HG03045 (cell line): ENCODE results near the gene CACNG4.

Experiments used
- ATAC-seq: cut with Tn5 transposase; IDR thresholded peaks from one replicate; pipeline ENCODE4 v1.9.1; 2021; ENCODE audit warnings: mild to moderate bottlenecking, moderate library complexity; ENCODE audit not compliant: unreplicated experiment

CACNG4 gene

DNA sequence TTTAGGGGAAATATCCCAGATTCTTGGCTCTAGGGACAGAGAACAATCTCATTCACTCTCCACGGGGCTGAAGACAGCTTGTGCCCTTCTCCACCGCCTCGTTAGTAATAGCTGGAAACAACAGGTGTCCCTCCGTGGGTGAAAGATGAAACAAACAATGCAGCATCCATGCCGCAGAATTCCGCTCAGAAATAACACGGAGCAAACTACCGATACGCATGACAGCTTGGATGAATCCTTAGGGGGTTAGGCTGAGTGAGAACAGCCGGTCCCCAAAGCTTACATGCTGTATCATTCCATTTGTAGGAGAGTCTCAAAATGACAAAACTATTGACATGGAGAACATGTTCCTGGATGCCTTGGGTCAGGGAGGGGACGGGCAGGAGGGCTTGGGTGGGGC lies 50.5 kb downstream of the CACNG4 start:
- ATAC-seq, result no peak

DNA sequence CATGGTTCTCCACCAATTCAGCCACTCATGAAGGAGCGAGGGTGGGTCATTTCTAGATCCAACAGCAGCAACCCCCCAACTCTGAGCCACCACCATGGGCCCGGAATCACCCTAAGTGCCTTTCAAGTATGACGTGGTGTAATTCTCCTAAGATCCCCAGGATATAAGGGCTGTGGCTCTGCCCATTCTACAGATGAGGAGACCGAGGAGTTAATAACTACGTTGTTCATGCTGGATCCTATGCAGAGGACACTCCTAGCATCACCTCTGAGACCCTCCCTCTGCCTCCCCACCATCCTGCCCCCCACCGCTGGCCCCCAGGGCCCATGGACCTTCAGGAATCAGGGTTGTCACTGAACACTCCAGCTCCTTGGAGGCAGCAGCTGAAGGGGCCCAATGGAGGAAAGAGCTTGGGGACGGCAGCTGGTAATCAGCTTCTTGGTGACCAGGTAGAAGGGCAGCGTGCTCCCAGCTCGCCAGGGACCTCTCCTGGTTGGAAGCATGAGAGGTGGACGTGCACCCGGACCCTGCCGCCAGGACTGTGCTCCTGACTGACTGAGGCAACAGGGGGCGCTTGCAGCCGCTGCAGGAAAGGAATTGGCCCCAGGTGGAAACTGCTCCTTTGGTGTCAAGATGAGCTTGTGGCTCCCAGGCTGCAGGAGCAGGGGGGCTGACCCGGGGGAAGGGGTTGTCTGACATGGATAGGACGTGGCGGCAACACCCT lies 51.7 kb downstream of the CACNG4 start:
- ATAC-seq, result no peak

DNA sequence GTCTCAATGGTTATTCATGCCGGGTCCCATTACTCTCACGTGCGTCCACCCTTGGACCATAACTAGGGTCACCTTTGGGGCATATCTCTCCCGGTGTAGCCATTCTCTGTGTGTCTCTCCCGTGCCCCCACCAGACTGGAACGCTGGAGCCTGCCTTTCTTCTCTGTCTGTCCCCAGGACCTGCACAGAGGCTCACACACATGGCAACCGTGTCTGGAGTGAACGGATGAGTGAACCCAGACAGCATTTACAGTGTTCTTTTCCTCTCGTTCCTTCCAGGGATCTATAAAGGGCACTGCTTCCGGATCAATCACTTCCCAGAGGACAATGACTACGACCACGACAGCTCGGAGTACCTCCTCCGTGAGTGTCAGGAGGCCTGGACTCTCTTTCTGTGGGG lies 53.4 kb downstream of the CACNG4 start:
- no peak for ATAC-seq

DNA sequence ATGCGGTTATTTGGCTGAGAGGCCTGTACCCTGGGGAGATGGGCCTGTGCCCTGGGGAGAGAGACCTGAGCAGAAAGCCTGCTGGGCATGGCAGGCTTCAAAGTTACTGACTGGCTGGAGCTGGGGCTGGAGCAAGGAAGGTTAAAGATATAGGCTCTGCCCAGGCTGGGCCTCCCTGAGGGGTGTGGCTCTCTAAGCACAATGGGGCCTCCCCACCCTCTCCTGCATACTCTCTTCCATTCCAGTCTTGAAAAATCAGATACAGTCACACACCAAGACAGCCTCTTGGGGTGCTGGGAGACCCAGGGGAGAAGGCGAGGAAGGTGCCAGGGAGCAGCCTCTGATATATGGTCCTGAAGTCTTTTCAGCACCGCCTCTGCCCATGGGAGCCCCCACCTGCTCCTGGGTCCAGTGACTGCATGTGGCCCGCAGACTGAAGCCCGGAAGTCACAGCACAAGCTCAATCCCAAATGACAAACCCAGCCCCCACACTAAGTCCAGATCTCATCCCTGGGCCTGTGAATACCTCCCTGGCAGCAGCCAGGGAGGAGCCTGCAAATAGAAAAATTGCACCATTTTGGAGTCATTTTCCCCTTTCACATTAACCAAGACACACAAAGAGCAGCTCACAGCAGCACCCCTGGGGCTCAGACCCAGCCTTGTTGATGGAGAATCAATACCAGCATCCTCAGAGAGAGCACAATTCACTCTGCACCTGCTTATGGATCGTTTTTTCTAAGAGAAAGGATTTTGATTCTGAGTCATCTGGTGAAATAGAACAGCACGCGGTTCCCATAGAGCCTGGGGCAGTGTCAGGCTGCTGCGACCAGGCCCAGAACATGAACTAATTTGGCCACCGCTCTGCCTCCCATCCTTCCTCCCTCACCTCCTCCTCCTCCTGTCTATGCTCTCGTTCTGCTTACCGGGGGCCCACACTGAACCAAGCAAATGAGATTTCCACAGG lies 54.2 kb downstream of the CACNG4 start:
- ATAC-seq, result no peak

DNA sequence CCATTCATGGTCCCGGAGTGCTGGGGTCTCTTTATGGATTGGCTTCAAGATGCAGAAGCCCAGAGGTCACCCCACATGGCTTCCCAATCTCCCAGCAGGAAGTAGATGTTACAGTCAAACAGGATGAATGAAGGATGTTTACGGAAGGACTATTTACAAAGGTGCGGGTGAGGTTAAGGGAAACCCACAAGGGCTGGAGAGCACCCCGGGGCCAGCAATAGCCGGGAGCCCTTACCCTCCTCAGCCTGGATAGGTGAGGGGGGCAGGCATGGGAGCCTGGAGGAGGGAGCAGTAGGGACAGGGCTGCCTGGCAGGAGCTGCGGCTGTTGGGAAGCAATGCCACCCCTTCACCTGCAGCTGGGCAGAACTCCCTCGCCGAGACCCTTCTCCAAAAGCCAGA lies 55.3 kb downstream of the CACNG4 start:
- no peak for ATAC-seq

DNA sequence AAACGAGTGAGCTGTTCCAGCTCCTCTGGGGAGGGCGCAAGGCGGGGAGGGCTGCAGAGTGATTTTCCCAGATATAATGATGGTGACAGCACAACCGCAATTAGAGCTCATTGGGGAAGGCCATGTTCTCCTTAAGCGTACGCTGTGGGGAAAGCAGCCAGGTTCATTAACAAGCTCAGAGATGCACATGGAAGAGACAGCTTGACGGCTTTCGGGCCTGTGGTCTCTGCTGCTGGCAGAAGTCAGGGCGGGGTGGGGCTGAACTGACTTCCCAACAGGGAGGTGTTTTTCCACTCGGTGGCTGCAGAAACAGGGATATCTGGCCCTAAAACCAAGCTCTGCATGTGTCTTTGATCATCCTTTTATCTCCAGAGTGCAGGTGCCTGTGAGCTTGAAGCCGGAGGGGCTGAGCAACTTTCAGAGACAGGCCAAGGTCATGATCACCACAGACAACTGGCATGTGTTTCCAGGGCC lies 55.8 kb downstream of the CACNG4 start:
- ATAC-seq, result no peak

DNA sequence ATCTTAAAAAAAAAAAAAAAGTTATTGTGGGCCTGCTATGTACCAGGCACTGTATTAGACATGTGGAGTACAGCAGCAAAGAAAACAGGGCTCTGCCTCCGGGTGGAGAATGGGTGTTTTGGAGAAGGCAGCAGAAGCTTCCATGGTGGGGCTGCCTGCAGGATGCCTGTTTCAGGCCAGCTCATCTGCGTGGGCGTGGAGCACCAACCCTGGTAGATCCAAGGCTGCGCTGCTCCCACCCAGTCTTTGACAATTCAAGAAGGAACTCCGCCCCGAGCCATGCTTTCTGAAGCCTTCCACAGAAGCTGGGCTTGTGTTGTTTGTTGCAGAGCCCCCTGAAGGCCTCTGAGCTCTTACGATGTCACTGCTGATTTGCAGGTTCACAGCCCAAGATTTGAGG lies 56.7 kb downstream of the CACNG4 start:
- no peak for ATAC-seq

DNA sequence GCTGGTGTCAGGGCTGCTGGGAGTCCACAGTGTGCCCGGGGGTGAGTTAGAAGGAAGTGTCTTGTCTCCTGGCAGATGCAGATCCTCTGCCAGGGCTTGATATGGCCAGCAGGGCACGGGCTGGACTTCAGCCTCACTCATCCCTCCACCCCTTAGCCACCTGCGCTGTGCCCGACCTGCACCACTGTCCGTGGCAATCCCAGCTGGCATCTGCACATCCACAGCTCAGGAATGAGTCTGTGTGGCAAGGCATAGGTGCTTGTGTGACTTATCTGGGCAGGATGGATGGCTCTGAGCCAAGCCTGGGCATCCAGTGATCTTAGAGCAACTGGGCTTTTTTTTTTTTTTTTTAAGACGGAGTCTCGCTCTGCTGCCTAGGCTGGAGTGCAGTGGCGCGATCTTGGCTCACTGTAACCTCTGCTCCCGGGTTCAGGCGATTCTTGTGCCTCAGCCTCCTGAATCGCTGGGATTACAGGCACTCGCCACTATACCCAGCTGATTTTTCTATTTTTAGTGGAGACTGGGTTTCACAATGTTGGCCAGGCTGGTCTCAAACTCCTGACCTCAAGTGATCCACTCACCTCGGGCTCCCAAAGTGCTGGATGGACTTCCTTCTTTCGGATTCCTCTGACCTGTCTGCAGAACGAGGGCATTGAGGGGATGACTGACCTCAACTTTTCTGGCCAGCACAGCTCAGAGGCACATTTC lies 57.4 kb downstream of the CACNG4 start:
- no peak for ATAC-seq

DNA sequence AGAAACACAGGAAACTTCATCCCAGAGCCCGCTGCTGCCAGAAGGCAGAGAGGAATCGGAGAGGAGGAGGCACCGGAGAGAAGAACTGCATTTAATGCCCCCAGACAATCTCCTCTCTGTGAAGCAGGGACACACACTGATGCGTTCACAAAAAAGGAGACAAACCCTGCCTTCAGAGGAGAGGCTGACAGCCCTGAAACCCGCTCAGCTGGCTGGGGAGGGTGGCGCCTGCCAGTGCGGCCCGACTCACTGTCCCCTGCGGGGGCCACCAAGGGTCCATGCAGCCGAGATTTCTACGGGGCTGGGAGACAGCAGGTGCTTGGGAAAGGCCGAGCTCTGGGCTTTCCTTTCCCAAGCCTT lies 57.9 kb downstream of the CACNG4 start:
- no peak for ATAC-seq

DNA sequence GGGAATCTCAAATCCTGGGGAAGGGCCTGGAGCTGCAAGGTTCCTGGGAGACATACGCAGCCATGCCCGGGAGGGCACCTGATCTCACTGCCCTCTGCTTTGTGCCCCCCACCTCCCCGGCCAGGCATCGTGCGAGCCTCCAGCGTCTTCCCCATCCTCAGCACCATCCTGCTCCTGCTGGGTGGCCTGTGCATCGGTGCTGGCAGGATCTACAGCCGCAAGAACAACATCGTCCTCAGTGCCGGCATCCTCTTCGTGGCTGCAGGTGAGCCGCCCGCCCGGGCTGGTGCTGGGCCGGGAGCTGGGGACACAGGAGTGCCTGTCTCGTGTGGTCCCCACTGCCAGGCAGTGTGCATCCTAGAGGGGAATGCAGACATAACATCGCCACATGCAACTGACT lies 60.2 kb downstream of the CACNG4 start:
- ATAC-seq, result no peak

DNA sequence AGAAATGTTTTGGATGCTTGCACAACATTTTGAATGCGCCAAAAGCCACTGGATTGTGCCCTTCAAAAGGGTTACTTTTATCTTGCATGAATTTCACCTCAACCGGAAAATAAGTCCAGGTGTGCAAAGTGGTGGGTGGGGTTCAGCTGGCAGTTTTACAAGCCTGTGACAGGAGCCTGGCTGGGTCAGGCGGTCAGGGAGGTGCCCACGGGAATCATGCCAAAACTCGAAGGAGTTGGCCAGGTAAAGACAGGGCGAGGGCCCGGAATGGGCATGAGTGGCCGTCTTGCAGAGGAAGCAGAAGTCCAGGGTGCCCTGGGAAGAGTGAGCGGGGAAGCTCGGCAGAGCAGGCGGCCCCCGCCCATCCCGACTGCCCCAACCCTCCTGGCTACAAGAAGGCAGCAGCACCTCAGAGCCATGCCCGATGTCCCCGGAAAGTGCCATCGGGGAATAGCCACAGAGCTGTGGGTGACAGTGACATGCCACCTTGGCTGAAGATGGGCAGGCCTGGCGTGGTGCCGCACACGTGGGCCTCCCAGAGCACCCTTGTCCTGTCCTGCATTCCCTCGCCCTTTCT lies 60.8 kb downstream of the CACNG4 start:
- ATAC-seq, result no peak

DNA sequence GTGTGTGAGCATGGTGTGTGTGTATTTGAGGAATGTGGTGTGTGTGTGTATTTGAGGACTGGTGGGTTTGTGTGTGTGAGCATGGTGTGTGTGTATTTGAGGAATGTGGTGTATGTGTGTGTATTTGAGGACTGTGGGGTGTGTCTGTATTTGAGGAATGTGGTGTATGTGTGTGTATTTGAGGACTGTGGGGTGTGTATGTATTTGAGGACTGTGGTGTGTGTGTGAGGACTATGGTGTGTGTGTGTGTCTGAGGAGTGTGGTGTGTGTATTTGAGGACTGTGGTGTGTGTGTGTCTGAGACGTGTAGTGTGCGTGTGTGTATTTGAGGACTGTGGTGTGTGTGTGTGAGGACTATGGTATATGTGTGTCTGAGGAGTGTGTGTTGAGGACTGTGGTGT lies 61.8 kb downstream of the CACNG4 start:
- ATAC-seq, result no peak

DNA sequence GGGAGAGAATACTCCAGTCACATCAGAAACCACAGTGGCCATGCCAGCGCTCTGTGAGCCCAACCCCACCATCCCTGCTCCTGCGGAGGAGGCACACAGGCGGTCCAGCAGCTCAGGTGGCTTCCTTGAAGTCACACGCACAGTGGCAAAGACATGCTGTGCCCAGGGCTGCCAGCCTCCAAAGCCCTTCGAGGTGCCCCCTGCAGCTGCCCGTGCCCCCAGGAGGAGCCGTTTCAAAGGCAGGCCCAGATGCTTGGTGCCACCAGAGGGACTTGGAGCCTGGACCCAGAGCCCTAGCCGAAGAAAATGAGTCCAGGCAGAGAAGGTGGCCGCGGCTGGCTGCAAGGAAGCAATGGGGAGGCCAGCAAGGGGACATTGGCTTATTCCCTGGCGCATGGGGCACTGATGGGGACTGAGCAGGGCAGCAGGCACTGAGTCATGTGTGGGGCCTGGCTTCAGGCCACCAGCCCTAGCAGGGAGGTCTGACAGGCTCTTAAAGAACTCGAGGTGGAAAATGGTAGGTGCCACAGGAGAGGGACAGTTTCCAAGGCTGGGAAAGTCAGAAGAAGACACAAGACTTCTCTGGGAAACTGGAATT lies 62.6 kb downstream of the CACNG4 start:
- ATAC-seq, result no peak

DNA sequence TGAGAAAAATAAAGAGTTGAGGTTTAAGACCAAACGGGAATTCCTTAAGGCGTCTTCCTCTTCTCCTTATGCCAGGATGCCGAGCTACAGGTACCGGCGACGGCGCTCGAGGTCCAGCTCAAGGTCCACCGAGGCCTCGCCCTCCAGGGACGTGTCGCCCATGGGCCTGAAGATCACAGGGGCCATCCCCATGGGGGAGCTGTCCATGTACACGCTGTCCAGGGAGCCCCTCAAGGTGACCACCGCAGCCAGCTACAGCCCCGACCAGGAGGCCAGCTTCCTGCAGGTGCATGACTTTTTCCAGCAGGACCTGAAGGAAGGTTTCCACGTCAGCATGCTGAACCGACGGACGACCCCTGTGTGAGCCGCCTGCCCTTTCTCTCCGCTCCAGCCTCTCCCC lies 66.1 kb downstream of the CACNG4 start:
- no peak for ATAC-seq

DNA sequence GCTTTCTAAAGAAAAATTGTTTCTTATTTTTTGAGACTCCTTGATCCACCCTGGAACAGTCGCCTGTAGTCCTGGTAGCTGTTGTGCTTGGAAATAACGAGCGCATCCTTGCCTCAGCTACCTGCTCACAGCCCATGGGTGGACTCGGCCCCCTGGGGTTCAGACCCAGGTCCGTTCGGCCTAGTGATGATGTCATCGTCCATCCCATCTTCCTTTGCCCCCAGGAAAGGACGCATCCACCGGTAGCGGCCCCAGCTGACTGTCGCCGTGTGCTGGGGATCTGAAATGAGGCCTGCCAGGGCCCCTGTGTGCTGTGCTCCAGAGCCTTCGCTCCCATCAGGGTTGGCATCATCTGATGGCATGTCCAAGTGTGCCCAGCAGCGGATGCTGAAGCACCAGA lies 67.9 kb downstream of the CACNG4 start:
- ATAC-seq, result no peak

DNA sequence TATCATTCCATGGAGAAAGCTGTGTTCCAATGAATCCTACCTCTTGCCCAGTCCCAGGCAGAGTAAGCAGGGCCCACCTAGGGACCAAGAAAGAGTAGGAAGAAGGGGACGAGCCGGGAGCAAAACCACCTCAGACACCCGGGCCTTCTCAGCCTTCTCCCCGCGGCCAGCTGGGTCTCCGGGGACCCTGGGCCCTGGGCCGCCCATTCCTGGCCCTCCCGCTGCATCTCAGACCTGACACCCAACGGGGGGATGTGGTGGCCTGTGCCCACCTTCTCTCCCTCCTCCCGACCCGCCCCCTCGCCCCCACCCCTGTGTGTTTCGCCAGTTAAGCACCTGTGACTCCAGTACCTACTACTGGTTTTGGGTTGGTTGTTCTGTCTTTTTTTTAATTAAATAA lies 68.5 kb downstream of the CACNG4 start:
- no peak for ATAC-seq

DNA sequence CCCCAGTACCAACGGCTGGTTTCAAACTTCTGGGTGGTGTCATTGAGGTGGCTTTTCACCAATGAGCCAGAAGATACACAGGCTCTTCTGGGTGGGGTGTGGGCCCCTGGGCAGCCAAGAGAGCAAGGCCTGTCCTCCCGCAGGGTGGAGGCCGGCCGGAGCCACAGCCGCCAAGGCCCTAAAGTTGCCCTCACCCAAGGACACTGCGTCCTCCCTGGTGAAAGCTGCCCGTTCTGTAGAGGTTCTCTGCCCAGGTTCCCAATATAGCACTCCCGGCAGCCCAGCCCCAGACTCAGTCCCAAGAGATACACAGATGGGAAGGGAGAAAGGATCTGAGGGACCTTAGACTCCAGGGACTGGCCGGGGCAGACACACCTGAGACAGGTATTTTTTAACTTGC lies 69.1 kb downstream of the CACNG4 start:
- no peak for ATAC-seq

DNA sequence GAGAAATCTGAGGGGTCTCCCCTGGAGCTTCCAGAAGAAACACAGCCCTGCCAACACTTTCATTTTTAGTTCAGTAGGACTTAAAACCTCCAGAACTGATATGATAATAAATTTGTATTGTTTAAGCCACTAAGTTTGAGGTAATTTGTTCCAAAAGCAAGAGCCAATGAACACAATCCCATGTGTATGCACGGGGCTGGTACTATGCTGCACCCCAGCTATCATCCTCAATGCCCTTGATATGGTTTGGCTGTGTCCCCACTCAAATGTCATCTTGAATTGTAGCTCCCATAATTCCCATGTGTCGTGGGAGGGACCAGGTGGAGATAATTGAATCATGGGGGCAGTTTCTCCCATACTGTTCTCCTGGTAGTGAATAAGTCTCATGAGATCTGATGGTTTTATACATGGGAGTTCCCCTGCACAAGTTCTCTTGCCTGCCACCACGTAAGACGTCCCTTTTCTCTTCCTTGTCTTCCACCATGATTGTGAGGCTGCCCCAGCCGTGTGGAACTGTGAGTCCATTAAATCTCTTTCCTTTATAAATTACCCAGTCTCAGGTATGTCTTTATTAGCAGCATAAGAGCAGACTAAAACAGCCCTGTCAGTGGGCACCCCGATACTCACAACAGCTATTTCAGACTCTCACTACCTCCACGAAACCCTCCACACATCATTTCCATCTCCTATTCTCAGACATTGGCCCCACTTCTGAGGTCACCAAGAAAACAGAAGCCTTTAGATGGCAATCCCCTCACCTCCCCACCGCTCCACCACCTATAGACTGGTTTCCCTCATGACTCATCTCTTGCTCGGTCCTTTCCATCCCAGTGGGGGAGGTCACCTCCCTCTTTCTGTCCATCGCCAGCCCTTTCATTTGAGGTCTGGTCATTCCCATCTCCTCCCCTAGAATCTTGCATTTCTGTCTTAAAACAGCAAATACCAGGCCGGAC lies 70.9 kb downstream of the CACNG4 start:
- peak; percentile 63 for ATAC-seq

DNA sequence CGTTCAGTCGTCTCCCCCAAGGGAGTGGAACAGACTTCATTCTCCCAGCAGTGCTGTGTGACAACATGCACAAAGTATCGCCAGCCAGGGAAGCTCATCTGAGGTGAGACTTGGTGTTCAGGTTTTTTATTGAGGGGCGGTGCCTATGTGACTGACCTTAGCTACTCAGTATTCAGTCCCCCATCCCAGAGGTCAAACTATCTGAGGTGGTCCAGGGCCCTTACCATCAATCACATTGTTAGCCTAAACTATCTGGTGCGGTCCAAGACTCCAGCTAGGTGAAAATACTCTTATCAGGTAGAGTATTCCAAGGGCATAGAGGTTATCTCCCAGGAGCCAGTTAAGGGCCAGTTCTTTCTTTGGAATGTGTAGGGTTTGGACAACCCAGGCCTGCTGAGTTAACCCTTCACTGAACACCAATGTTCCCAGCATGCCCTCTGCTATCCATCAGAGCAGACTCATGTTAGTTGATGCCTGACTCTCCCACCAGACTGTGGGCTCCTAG lies 74.4 kb downstream of the CACNG4 start:
- ATAC-seq, result no peak
